B cell (primary cell): Measurements from ENCODE around the gene CUTA.

Experiments
- EZH2 ChIP-seq: IDR thresholded peaks from 2 replicates; pipeline ENCODE4 v1.6.1; 2012; ENCODE audit warnings: borderline replicate concordance, low read depth, mild to moderate bottlenecking, moderate library complexity, low read length; ENCODE audit not compliant: insufficient read depth, poor library complexity, severe bottlenecking
- TF ChIP-seq, protein P1 (sequence below): fragments of 200-600 bp; IDR thresholded peaks from one replicate; pipeline ENCODE4 v1.8.0; 2022; ENCODE audit warnings: antibody characterized with exemption, mild to moderate bottlenecking

DNA sequence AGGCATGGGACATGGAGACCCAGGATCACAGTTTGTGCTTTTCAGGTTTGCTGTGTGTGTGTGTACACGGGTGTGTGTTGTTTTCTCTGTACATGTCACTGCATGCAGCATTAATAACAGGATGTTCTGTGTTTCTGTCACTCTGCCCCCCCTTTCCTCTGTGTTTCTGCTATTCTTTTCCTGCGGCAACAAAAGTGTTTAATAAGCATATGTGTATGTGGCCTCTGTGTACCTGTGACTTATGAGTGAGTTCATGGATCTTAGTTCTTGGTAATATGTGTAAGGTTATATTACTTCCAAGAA is 11.8 kb upstream of the CUTA start:
- TF ChIP-seq, protein P1, sequence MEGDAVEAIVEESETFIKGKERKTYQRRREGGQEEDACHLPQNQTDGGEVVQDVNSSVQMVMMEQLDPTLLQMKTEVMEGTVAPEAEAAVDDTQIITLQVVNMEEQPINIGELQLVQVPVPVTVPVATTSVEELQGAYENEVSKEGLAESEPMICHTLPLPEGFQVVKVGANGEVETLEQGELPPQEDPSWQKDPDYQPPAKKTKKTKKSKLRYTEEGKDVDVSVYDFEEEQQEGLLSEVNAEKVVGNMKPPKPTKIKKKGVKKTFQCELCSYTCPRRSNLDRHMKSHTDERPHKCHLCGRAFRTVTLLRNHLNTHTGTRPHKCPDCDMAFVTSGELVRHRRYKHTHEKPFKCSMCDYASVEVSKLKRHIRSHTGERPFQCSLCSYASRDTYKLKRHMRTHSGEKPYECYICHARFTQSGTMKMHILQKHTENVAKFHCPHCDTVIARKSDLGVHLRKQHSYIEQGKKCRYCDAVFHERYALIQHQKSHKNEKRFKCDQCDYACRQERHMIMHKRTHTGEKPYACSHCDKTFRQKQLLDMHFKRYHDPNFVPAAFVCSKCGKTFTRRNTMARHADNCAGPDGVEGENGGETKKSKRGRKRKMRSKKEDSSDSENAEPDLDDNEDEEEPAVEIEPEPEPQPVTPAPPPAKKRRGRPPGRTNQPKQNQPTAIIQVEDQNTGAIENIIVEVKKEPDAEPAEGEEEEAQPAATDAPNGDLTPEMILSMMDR = no peak
- no peak for TF ChIP-seq EZH2
